Left lung (tissue), 10 donors: ENCODE results near the gene KCTD5. TPM values are rescaled to one million over a fixed set of nuclear protein-coding genes. Genes with fewer than 3 reads are reported as not detected.

Source experiments
- ATAC-seq: fragments of 200-7000 bp; cut with Tn5 transposase; one replicate; pipeline ENCODE4 v1.9.1; 2020; ENCODE audit warnings: moderate library complexity
- DNase-seq, 4 donors: peaks; one replicate each; pipeline ENCODE4 v3.0.0-alpha.2; 2013 to 2020
- H3K27ac ChIP-seq, 2 donors: fragments of 200-600 bp; sonication (generic) in 1 of 2; one replicate each; pipeline versions ENCODE4 v1.5.0 to v1.8.0; 2020 to 2021
- H3K27me3 ChIP-seq, 2 donors: fragments of 200-600 bp; sonication (generic) in 1 of 2; one replicate each; pipeline versions ENCODE4 v1.5.0 to v1.8.0; 2020 to 2021
- H3K36me3 ChIP-seq, 2 donors: fragments of 200-600 bp; sonication (generic) in 1 of 2; one replicate each; pipeline versions ENCODE4 v1.5.0 to v1.8.0; 2020 to 2021
- H3K4me1 ChIP-seq, 2 donors: fragments of 200-600 bp; one replicate each; pipeline ENCODE4 v1.8.0; 2021
- H3K4me3 ChIP-seq, 2 donors: fragments of 200-600 bp; sonication (generic) in 1 of 2; one replicate each; pipeline versions ENCODE4 v1.5.0 to v1.8.0; 2020 to 2021; ENCODE audit warnings: mild to moderate bottlenecking in 1 of 2
- H3K9me3 ChIP-seq, 2 donors: fragments of 200-600 bp; sonication (generic) in 1 of 2; one replicate each; pipeline versions ENCODE4 v1.5.0 to v1.8.0; 2020 to 2021
- intact Hi-C, 2 donors: fragments of 100-400 bp; cut with DNase I; formaldehyde crosslinking; loops; one replicate each; pipeline versions ENCODE4 v1.11.2 to v1.14.2; 2022
- polyA plus RNA-seq, 6 donors: library from polyadenylated mRNA; unstranded; fragments of 120-200 nt; gene quantifications; one replicate each; pipeline ENCODE4 v1.2.1, GENCODE V29; 2013; ENCODE audit not compliant: insufficient read length in 6 of 6
- total RNA-seq, 2 donors: library from RNA; stranded (reverse); fragmentation: NEBNext Ultra II Directional; extraction: Animal tissue kit (Norgen Biotek cat#: 25700); gene quantifications; one replicate each; pipeline ENCODE4 v1.2.1, GENCODE V29; 2021
- TF ChIP-seq, protein P1 (sequence below), 2 donors: fragments of 200-600 bp; sonication (generic) in 1 of 2; IDR thresholded peaks; one replicate each; pipeline versions ENCODE4 v1.5.0 to v1.8.0; 2021; ENCODE audit warnings: antibody characterized with exemption in 2 of 2
- donor health status: DM: no; HTN: yes; CAD: no.
- donor health status: DM: no; HTN: no; CAD: no.

The KCTD5 gene
- total and polyA plus RNA-seq, 8 donors: 18.4 to 28.3 (median 21.4) TPM

DNA sequence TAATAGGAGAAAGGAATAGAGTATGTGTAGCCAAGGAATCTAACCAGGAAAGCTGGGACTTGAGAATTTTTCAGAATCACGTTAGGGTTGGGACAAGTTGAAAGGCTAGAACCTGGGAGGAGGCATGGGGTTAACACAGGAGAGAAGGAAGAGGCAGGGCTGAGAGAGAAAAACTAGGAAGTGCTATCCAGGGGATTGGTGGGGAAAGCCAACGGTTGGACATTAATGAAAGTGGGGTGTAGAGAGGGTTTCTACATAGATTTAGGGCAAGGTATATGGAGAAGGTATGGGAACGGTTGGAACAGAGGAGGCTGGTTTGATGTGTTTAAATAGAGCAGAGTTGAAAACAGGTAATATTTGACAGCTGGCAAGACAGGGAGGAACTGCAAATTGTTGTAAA is 72.8 kb downstream of the KCTD5 start:
- no peak for ATAC-seq
- H3K4me3 ChIP-seq: peak overlapping the region; percentile 87 to 99
- H3K9me3 ChIP-seq: no peaks in the 10 kb centered on the region
- TF ChIP-seq, protein P1, sequence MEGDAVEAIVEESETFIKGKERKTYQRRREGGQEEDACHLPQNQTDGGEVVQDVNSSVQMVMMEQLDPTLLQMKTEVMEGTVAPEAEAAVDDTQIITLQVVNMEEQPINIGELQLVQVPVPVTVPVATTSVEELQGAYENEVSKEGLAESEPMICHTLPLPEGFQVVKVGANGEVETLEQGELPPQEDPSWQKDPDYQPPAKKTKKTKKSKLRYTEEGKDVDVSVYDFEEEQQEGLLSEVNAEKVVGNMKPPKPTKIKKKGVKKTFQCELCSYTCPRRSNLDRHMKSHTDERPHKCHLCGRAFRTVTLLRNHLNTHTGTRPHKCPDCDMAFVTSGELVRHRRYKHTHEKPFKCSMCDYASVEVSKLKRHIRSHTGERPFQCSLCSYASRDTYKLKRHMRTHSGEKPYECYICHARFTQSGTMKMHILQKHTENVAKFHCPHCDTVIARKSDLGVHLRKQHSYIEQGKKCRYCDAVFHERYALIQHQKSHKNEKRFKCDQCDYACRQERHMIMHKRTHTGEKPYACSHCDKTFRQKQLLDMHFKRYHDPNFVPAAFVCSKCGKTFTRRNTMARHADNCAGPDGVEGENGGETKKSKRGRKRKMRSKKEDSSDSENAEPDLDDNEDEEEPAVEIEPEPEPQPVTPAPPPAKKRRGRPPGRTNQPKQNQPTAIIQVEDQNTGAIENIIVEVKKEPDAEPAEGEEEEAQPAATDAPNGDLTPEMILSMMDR (IDR thresholded peaks at IDR 0.05): no peak
- H3K27me3 ChIP-seq: no peaks in the 10 kb centered on the region
- intact Hi-C loops: no loop called here
- peaks cover 32 to 45% of the 10 kb centered on the region in 2 donors for H3K4me1 ChIP-seq
- H3K36me3 ChIP-seq: peaks cover 0 to 43% of the 10 kb centered on the region in 2 donors
- H3K27ac ChIP-seq: no peak overlapping the region
- DNase-seq: no peak

- peaks cover 0 to 55% of the 10 kb centered on the region in 2 donors for H3K36me3 ChIP-seq
Observed at GRCh38 chr16:2756288-2757015, 74.1 kb downstream of the KCTD5 start.

DNA sequence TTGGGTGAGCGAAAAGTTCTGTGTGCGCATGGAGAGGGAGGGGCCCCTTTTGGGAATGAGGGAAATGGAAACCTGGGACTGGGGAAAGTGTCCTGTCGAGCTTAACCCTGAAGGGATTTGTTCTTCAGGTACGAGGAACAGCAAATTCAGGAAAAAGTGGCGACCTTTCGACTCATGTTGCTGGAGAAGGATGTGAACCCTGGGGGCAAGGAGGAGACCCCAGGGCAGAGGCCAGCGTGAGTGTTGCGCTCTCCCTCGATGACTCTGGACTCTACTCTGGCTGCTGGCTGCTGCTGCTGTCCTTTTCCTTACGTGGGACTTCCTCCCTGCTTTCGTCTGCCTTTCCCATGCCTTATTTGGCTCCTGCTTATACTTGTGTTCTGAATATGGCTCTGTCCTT is 75.0 kb downstream of the KCTD5 start:
- ATAC-seq: no peak
- TF ChIP-seq, protein P1 (IDR thresholded peaks at IDR 0.05): no peak
- Histone ChIP-seq H3K36me3 (peaks cover 0 to 64% of the 10 kb centered on the region in 2 donors), H3K27me3 (no peaks in the 10 kb centered on the region), H3K27ac (no peak overlapping the region), H3K4me1 (peaks cover 25 to 38% of the 10 kb centered on the region in 2 donors), H3K9me3 (no peaks in the 10 kb centered on the region), H3K4me3 (no peak overlapping the region)
- intact Hi-C loops: no loop called here
- no peak for DNase-seq

More at GRCh38 chr16:2756288-2757015, 74.1 kb downstream of the KCTD5 start:
- Histone ChIP-seq H3K27ac (no peak overlapping the region), H3K4me1 (peaks cover 31 to 44% of the 10 kb centered on the region in 2 donors), H3K4me3 (no peak overlapping the region), H3K9me3 (no peaks in the 10 kb centered on the region), H3K27me3 (no peaks in the 10 kb centered on the region)
- no peak for DNase-seq
- ATAC-seq: no peak
- intact Hi-C loops: no loop called here
- TF ChIP-seq, protein P1 (IDR thresholded peaks at IDR 0.05): no peak

Other genes starting within 250 kb of the KCTD5 start
- 1 to 10 TPM; 4.0 to 6.5 TPM for gene TEDC2, start 222.4 kb upstream of the KCTD5 start, total RNA-seq
- gene TEDC2, start 222.4 kb upstream of the KCTD5 start, polyA plus RNA-seq: 10 to 100 TPM in 3 of 6 donors, 1 to 10 TPM in 3; 5.7 to 10.9 (median 9.2) TPM
- 1 to 10 TPM in 1 of 2 donors, not detected in 1; 1.7 TPM for gene NTN3, start 211.2 kb upstream of the KCTD5 start, total RNA-seq
- gene NTN3, start 211.2 kb upstream of the KCTD5 start, polyA plus RNA-seq: 1 to 10 TPM; 3.1 to 6.7 (median 5.2) TPM
- 10 to 100 TPM; 37.1 to 41.4 TPM for gene TBC1D24, start 207.4 kb upstream of the KCTD5 start, total RNA-seq
- gene TBC1D24, start 207.4 kb upstream of the KCTD5 start, polyA plus RNA-seq: 10 to 100 TPM; 14.2 to 28.1 (median 17.2) TPM
- 100 to 1,000 TPM; 296 to 333 TPM for gene ATP6V0C, start 168.6 kb upstream of the KCTD5 start, total RNA-seq
- gene ATP6V0C, start 168.6 kb upstream of the KCTD5 start, polyA plus RNA-seq: 100 to 1,000 TPM in 3 of 6 donors, 10 to 100 TPM in 3; 76.6 to 116 (median 98.7) TPM
- 10 to 100 TPM; 45.5 to 62.4 TPM for gene AMDHD2, start 162.2 kb upstream of the KCTD5 start, total RNA-seq
- 10 to 100 TPM; 13.4 to 21.3 (median 17.0) TPM for gene AMDHD2, start 162.2 kb upstream of the KCTD5 start, polyA plus RNA-seq
- 1 to 10 TPM in 1 of 2 donors, under 1 TPM in 1; 0.45 to 1.1 TPM for gene CEMP1, start 151.1 kb upstream of the KCTD5 start, total RNA-seq
- gene CEMP1, start 151.1 kb upstream of the KCTD5 start, polyA plus RNA-seq: 1 to 10 TPM; 1.4 to 3.8 (median 2.3) TPM
- gene PDPK1, start 144.5 kb upstream of the KCTD5 start, total RNA-seq: 10 to 100 TPM; 56.4 to 64.8 TPM
- gene PDPK1, start 144.5 kb upstream of the KCTD5 start, polyA plus RNA-seq: 10 to 100 TPM; 36.5 to 57.2 (median 44.1) TPM
- under 1 TPM; 0.45 to 0.70 TPM for gene PRSS27, start 37.7 kb downstream of the KCTD5 start, total RNA-seq
- gene PRSS27, start 37.7 kb downstream of the KCTD5 start, polyA plus RNA-seq: 1 to 10 TPM; 1.9 to 3.3 (median 2.5) TPM
- gene SRRM2, start 70.1 kb downstream of the KCTD5 start, total RNA-seq: 100 to 1,000 TPM; 536 to 562 TPM
- gene SRRM2, start 70.1 kb downstream of the KCTD5 start, polyA plus RNA-seq: 100 to 1,000 TPM; 574 to 710 (median 657) TPM
- 100 to 1,000 TPM; 200 to 205 TPM for gene ELOB, start 94.8 kb downstream of the KCTD5 start, total RNA-seq
- 100 to 1,000 TPM; 133 to 224 (median 180) TPM for gene ELOB, start 94.8 kb downstream of the KCTD5 start, polyA plus RNA-seq
- not detected for gene PRSS33, start 105.0 kb downstream of the KCTD5 start, total RNA-seq
- gene PRSS33, start 105.0 kb downstream of the KCTD5 start, polyA plus RNA-seq: under 1 TPM; 0.13 to 0.75 (median 0.25) TPM
- not detected for gene PRSS41, start 115.9 kb downstream of the KCTD5 start, total RNA-seq
- gene PRSS41, start 115.9 kb downstream of the KCTD5 start, polyA plus RNA-seq: not detected
- 1 to 10 TPM in 1 of 2 donors, under 1 TPM in 1; 0.90 to 2.5 TPM for gene PRSS21, start 134.7 kb downstream of the KCTD5 start, total RNA-seq
- gene PRSS21, start 134.7 kb downstream of the KCTD5 start, polyA plus RNA-seq: under 1 TPM in 4 of 6 donors, not detected in 2; 0.25 to 0.38 (median 0.28) TPM
- 1 to 10 TPM in 1 of 2 donors, under 1 TPM in 1; 0.61 to 1.4 TPM for gene ZG16B, start 147.8 kb downstream of the KCTD5 start, total RNA-seq
- 1 to 10 TPM in 1 of 6 donors, under 1 TPM in 5; 0.27 to 1.2 (median 0.55) TPM for gene ZG16B, start 147.8 kb downstream of the KCTD5 start, polyA plus RNA-seq
- gene PRSS22, start 175.6 kb downstream of the KCTD5 start, total RNA-seq: 10 to 100 TPM; 15.7 to 16.7 TPM
- gene PRSS22, start 175.6 kb downstream of the KCTD5 start, polyA plus RNA-seq: 10 to 100 TPM; 11.9 to 17.3 (median 14.8) TPM
- gene FLYWCH2, start 200.7 kb downstream of the KCTD5 start, total RNA-seq: 10 to 100 TPM; 22.1 to 22.4 TPM
- gene FLYWCH2, start 200.7 kb downstream of the KCTD5 start, polyA plus RNA-seq: 10 to 100 TPM; 15.6 to 24.5 (median 19.2) TPM
- 10 to 100 TPM; 29.3 to 29.4 TPM for gene FLYWCH1, start 229.4 kb downstream of the KCTD5 start, total RNA-seq
- gene FLYWCH1, start 229.4 kb downstream of the KCTD5 start, polyA plus RNA-seq: 10 to 100 TPM; 17.2 to 42.9 (median 23.0) TPM